GM23338 (cell line): ENCODE measurements around the gene PTPRN2. TPM values are rescaled to one million over a fixed set of nuclear protein-coding genes. Genes with fewer than 3 reads are reported as not detected.

ENCODE experiments used
- ATAC-seq: fragments of 200-7000 bp; cut with Tn5 transposase; 3 replicates; pipeline ENCODE4 v1.9.1; 2020
- DNase-seq: peaks from one replicate; pipeline ENCODE4 v3.0.0-alpha.2; 2015; ENCODE audit warnings: low spot score
- H2AFZ ChIP-seq: fragments of 200-600 bp; sonication (generic); 2 replicates; pipeline ENCODE4 v1.8.0; 2016; ENCODE audit warnings: antibody characterized with exemption, mild to moderate bottlenecking, moderate library complexity
- H3F3A ChIP-seq: fragments of 200-600 bp; sonication (generic); replicated peaks from 2 replicates; pipeline ENCODE4 v1.8.0; 2017; ENCODE audit warnings: antibody characterized with exemption, mixed run types, low read depth
- H3K27ac ChIP-seq: fragments of 200-600 bp; sonication (generic); 2 replicates; pipeline ENCODE4 v1.6.1; 2016; ENCODE audit warnings: low read depth
- H3K27me3 ChIP-seq: fragments of 200-600 bp; sonication (generic); 2 replicates; pipeline ENCODE4 v1.8.0; 2016; ENCODE audit warnings: mild to moderate bottlenecking, mixed run types, moderate library complexity; ENCODE audit not compliant: insufficient read depth
- H3K36me3 ChIP-seq: fragments of 200-600 bp; sonication (generic); 2 replicates; pipeline ENCODE4 v1.8.0; 2016; ENCODE audit warnings: mild to moderate bottlenecking; ENCODE audit not compliant: insufficient read depth
- H3K4me1 ChIP-seq: fragments of 200-600 bp; sonication (generic); 2 replicates; pipeline ENCODE4 v1.8.0; 2016; ENCODE audit warnings: mild to moderate bottlenecking, moderate library complexity; ENCODE audit not compliant: insufficient read depth
- H3K4me2 ChIP-seq: fragments of 200-600 bp; sonication (generic); 2 replicates; pipeline ENCODE4 v1.7.1; 2017; ENCODE audit warnings: mixed run types
- H3K4me3 ChIP-seq: fragments of 200-600 bp; sonication (generic); 2 replicates; pipeline ENCODE4 v1.6.1; 2016; ENCODE audit warnings: mixed run types
- H3K79me2 ChIP-seq: fragments of 200-600 bp; sonication (generic); replicated peaks from 2 replicates; pipeline ENCODE4 v1.8.0; 2017; ENCODE audit warnings: mild to moderate bottlenecking; ENCODE audit not compliant: insufficient read depth
- H3K9me2 ChIP-seq: fragments of 200-600 bp; sonication (generic); 2 replicates; pipeline ENCODE4 v1.8.0; 2017; ENCODE audit not compliant: insufficient read depth
- H4K20me1 ChIP-seq: fragments of 200-600 bp; sonication (generic); replicated peaks from 2 replicates; pipeline ENCODE4 v1.8.0; 2017; ENCODE audit warnings: mild to moderate bottlenecking; ENCODE audit not compliant: insufficient read depth
- H3K27ac Mint-ChIP-seq: 2 replicates; pipeline ENCODE4 v1.8.0; 2020; ENCODE audit warnings: inconsistent platforms, mild to moderate bottlenecking, moderate library complexity, mixed read lengths
- H3K27me3 Mint-ChIP-seq: 3 replicates; pipeline ENCODE4 v1.8.0; 2022; ENCODE audit warnings: low read depth, mild to moderate bottlenecking, moderate library complexity, mixed read lengths, inconsistent platforms; ENCODE audit not compliant: insufficient read depth, poor library complexity
- H3K36me3 Mint-ChIP-seq: 3 replicates; pipeline ENCODE4 v1.8.0; 2021; ENCODE audit warnings: low read depth, mild to moderate bottlenecking, inconsistent platforms, moderate library complexity, mixed read lengths
- H3K4me1 Mint-ChIP-seq: 3 replicates; pipeline ENCODE4 v1.8.0; 2020; ENCODE audit warnings: mild to moderate bottlenecking, inconsistent platforms, mixed read lengths
- H3K4me3 Mint-ChIP-seq: 3 replicates; pipeline ENCODE4 v1.8.0; 2021; ENCODE audit warnings: moderate library complexity, mild to moderate bottlenecking, inconsistent platforms, mixed read lengths
- H3K9me3 Mint-ChIP-seq: 3 replicates; pipeline ENCODE4 v1.8.0; 2020; ENCODE audit warnings: moderate library complexity, mild to moderate bottlenecking, inconsistent platforms, mixed read lengths
- CTCF ChIP-seq, 2 experiments: fragments of 200-600 bp in 1 of 2; sonication (generic) in 1 of 2; conservative IDR thresholded peaks; 2 replicates each; pipeline versions ENCODE4 v1.5.1 to v1.6.1; 2016 to 2017; ENCODE audit warnings: antibody characterized with exemption in 2 of 2, low read depth in 2 of 2, mild to moderate bottlenecking in 2 of 2, moderate library complexity in 1 of 2
- ETS1 ChIP-seq: IDR thresholded peaks from 2 replicates; pipeline ENCODE4 v1.6.1; 2016; ENCODE audit warnings: antibody characterized with exemption
- EZH2phosphoT487 ChIP-seq: fragments of 200-600 bp; sonication (generic); IDR thresholded peaks from one replicate; pipeline ENCODE4 v1.8.1; 2018; ENCODE audit warnings: antibody characterized with exemption; ENCODE audit not compliant: unreplicated experiment
- JUNB ChIP-seq: IDR thresholded peaks from one replicate; pipeline ENCODE4 v1.6.1; 2016; ENCODE audit warnings: antibody characterized with exemption; ENCODE audit not compliant: unreplicated experiment
- POLR2AphosphoS5 ChIP-seq: IDR thresholded peaks from 2 replicates; pipeline ENCODE4 v1.6.1; 2016; ENCODE audit warnings: antibody characterized with exemption, low read depth
- STAT1 ChIP-seq: IDR thresholded peaks from one replicate; pipeline ENCODE4 v1.6.1; 2016; ENCODE audit warnings: antibody characterized with exemption; ENCODE audit not compliant: unreplicated experiment
- ZNF114 ChIP-seq: fragments of 250-450 bp; sonication (Bioruptor Pico); IDR thresholded peaks from 2 replicates; pipeline ENCODE4 v1.5.0; 2020; ENCODE audit warnings: mild to moderate bottlenecking, moderate library complexity
- ZNF331 ChIP-seq: fragments of 250-450 bp; sonication (Bioruptor Pico); IDR thresholded peaks from 2 replicates; pipeline ENCODE4 v1.5.0; 2020; ENCODE audit warnings: low read depth, mild to moderate bottlenecking, moderate library complexity
- polyA plus RNA-seq: library from polyadenylated mRNA; unstranded; fragments of >200 nt; fragmentation: Nextera tagmentation; extraction: Ambion mirVana; gene quantifications from 2 replicates; pipeline ENCODE4 v1.2.1, GENCODE V29; 2016
- total RNA-seq: library from RNA; depleted of rRNA; stranded (reverse); fragments of >200 nt; shearing (Covaris generic); gene quantifications from 2 replicates; pipeline ENCODE4 v1.2.3, GENCODE V29; 2014
- TF ChIP-seq, protein P1 (sequence below): fragments of 250-450 bp; sonication (Bioruptor Pico); IDR thresholded peaks from 2 replicates; pipeline ENCODE4 v1.5.0; 2020; ENCODE audit warnings: mild to moderate bottlenecking, moderate library complexity
- TF ChIP-seq, protein P2 (sequence below): IDR thresholded peaks from one replicate; pipeline ENCODE4 v1.6.1; 2018; ENCODE audit warnings: antibody characterized with exemption; ENCODE audit not compliant: unreplicated experiment

PTPRN2 gene
- total and polyA plus RNA-seq, 2 experiments from 2014 or later: 0.87 to 4.0 TPM

DNA sequence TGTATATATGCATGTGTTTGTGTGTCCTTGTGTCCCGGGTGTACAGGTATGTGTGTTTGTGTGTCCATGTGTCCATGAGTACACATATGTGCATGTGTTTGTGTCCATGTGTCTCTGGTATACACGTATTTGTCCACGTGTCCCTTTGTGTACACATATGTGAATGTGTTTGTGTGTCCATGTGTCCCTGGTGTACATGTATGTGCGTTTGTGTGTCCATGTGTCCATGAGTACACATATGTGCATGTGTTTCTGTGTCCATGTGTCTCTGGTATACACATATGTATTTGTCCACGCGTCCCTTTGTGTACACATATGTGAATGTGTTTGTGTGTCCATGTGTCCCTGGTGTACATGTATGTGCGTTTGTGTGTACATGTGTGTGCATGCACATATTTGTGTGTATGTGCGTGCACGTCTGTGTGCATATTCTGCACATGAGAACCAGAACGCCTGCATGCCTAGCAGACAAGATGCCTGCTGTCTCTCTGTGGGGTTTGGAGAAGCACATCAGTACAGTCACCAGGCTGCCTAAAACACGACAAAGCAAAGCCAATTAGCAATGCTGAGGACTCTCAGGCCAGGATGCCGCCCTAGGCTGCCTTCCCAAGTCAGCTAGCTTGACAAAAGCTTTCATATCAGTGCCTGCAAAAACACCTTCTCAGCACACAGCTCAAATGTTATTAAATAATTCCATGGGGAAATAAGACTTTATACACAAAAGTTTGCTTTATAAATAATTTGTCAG is 327.8 kb downstream of the PTPRN2 start:
- Histone ChIP-seq H3K4me2 (no peak overlapping the region), H3K9me2 (no peaks in the 10 kb centered on the region), H3K4me3 (no peak overlapping the region), H3K27me3 (no peaks in the 10 kb centered on the region), H3K79me2 (no peaks in the 10 kb centered on the region), H3K36me3 (peaks cover 3% of the 10 kb centered on the region; the same call in 1 of the 2 replicates), H3K4me1 (no peaks in the 10 kb centered on the region), H2AFZ (no peak overlapping the region), H4K20me1 (no peaks in the 10 kb centered on the region), H3F3A (peaks cover 8% of the 10 kb centered on the region), H3K27ac (no peak overlapping the region)
- Mint-ChIP-seq H3K9me3 (peaks cover 5% of the 10 kb centered on the region; the same call in 2 of the 3 replicates), H3K4me3 (no peak overlapping the region), H3K36me3 (peaks cover 54% of the 10 kb centered on the region), H3K4me1 (no peaks in the 10 kb centered on the region), H3K27ac (no peak overlapping the region), H3K27me3 (peaks cover 11% of the 10 kb centered on the region)
- ATAC-seq (no peak), DNase-seq (no peak)
- TF ChIP-seq ETS1 (no peak), ZNF331 (CRISPR knock-in tag) (no peak), STAT1 (no peak), POLR2AphosphoS5 (no peak), JUNB (no peak), EZH2phosphoT487 (no peak), ZNF114 (CRISPR knock-in tag) (no peak), CTCF (conservative IDR thresholded peaks at IDR 0.05; ENCODE audit: low read depth in 2 of 2) (no peak)
- TF ChIP-seq, protein P1, sequence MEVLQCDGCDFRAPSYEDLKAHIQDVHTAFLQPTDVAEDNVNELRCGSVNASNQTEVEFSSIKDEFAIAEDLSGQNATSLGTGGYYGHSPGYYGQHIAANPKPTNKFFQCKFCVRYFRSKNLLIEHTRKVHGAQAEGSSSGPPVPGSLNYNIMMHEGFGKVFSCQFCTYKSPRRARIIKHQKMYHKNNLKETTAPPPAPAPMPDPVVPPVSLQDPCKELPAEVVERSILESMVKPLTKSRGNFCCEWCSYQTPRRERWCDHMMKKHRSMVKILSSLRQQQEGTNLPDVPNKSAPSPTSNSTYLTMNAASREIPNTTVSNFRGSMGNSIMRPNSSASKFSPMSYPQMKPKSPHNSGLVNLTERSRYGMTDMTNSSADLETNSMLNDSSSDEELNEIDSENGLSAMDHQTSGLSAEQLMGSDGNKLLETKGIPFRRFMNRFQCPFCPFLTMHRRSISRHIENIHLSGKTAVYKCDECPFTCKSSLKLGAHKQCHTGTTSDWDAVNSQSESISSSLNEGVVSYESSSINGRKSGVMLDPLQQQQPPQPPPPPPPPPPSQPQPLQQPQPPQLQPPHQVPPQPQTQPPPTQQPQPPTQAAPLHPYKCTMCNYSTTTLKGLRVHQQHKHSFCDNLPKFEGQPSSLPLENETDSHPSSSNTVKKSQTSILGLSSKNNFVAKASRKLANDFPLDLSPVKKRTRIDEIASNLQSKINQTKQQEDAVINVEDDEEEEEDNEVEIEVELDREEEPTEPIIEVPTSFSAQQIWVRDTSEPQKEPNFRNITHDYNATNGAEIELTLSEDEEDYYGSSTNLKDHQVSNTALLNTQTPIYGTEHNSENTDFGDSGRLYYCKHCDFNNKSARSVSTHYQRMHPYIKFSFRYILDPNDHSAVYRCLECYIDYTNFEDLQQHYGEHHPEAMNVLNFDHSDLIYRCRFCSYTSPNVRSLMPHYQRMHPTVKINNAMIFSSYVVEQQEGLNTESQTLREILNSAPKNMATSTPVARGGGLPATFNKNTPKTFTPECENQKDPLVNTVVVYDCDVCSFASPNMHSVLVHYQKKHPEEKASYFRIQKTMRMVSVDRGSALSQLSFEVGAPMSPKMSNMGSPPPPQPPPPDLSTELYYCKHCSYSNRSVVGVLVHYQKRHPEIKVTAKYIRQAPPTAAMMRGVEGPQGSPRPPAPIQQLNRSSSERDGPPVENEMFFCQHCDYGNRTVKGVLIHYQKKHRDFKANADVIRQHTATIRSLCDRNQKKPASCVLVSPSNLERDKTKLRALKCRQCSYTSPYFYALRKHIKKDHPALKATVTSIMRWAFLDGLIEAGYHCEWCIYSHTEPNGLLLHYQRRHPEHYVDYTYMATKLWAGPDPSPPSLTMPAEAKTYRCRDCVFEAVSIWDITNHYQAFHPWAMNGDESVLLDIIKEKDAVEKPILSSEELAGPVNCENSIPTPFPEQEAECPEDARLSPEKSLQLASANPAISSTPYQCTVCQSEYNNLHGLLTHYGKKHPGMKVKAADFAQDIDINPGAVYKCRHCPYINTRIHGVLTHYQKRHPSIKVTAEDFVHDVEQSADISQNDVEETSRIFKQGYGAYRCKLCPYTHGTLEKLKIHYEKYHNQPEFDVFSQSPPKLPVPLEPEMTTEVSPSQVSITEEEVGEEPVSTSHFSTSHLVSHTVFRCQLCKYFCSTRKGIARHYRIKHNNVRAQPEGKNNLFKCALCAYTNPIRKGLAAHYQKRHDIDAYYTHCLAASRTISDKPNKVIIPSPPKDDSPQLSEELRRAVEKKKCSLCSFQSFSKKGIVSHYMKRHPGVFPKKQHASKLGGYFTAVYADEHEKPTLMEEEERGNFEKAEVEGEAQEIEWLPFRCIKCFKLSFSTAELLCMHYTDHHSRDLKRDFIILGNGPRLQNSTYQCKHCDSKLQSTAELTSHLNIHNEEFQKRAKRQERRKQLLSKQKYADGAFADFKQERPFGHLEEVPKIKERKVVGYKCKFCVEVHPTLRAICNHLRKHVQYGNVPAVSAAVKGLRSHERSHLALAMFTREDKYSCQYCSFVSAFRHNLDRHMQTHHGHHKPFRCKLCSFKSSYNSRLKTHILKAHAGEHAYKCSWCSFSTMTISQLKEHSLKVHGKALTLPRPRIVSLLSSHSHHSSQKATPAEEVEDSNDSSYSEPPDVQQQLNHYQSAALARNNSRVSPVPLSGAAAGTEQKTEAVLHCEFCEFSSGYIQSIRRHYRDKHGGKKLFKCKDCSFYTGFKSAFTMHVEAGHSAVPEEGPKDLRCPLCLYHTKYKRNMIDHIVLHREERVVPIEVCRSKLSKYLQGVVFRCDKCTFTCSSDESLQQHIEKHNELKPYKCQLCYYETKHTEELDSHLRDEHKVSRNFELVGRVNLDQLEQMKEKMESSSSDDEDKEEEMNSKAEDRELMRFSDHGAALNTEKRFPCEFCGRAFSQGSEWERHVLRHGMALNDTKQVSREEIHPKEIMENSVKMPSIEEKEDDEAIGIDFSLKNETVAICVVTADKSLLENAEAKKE (CRISPR knock-in tag): no peak
- TF ChIP-seq, protein P2, sequence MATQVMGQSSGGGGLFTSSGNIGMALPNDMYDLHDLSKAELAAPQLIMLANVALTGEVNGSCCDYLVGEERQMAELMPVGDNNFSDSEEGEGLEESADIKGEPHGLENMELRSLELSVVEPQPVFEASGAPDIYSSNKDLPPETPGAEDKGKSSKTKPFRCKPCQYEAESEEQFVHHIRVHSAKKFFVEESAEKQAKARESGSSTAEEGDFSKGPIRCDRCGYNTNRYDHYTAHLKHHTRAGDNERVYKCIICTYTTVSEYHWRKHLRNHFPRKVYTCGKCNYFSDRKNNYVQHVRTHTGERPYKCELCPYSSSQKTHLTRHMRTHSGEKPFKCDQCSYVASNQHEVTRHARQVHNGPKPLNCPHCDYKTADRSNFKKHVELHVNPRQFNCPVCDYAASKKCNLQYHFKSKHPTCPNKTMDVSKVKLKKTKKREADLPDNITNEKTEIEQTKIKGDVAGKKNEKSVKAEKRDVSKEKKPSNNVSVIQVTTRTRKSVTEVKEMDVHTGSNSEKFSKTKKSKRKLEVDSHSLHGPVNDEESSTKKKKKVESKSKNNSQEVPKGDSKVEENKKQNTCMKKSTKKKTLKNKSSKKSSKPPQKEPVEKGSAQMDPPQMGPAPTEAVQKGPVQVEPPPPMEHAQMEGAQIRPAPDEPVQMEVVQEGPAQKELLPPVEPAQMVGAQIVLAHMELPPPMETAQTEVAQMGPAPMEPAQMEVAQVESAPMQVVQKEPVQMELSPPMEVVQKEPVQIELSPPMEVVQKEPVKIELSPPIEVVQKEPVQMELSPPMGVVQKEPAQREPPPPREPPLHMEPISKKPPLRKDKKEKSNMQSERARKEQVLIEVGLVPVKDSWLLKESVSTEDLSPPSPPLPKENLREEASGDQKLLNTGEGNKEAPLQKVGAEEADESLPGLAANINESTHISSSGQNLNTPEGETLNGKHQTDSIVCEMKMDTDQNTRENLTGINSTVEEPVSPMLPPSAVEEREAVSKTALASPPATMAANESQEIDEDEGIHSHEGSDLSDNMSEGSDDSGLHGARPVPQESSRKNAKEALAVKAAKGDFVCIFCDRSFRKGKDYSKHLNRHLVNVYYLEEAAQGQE: no peak
